Renal pelvis (tissue), 4 donors: ENCODE measurements around the gene APLF. TPM values are rescaled to one million over a fixed set of nuclear protein-coding genes. Genes with fewer than 3 reads are reported as not detected.
"Not testable (repeated sequence)": the region's sequence is repeated elsewhere in the genome, so short reads cannot be mapped to it uniquely, and the experiment has no call there.

Experiments used
- DNase-seq: peaks from one replicate; pipeline ENCODE4 v3.0.0-alpha.2; 2013
- polyA plus RNA-seq, 3 donors: library from polyadenylated mRNA; unstranded; fragments of 120-200 nt; gene quantifications; one replicate each; pipeline ENCODE4 v1.2.1, GENCODE V29; 2013; ENCODE audit not compliant: insufficient read length in 3 of 3

Gene APLF
- polyA plus RNA-seq, 3 donors: 3.7 to 4.2 (median 3.8) TPM

DNA sequence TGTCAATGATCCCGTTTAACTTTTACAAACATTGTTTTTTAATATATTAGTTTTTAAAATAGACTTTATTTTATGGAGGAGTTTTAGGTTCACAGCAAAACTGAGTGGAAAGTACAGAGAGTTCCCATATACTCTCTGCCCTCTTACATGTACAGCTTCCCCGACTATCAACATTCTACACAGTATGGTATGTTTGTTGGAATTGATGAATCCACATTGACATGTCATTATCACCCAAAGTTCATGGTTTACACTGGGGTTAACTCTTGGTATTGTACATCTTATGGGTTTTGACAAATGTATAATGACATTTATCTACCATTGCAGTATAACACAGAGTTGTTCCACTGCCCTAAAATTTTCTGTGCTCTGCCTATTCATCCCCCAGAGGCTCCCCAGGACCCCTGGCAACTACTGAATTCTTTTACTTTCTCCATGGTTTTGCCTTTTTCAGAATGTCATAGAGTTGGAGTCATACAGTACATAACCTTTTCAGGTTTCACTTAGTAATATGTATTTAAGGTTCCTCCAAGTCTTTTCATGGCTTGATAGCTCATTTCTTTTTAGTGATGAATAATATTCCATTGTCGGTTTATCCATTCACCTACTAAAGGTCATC lies 5.5 kb downstream of the APLF start:
- DNase-seq: no peak

DNA sequence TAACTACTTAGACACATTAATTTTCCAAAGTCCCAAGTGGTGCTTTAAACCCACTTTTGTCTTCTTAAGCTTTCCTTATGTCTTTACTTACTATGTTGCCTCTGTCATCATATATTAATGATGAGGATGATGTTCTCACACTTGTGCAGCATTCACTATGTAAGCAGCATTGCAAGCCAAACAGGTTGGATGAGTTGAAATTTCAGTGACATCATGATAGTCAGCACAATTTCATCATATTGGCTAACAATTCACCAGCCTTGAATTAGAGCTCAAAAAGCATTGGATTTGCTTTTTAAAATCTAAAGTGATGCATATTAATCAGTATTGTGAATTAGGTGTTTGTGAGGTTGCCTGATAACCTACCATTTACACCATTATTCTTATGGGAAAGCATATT lies 7.7 kb downstream of the APLF start:
- DNase-seq: no peak

DNA sequence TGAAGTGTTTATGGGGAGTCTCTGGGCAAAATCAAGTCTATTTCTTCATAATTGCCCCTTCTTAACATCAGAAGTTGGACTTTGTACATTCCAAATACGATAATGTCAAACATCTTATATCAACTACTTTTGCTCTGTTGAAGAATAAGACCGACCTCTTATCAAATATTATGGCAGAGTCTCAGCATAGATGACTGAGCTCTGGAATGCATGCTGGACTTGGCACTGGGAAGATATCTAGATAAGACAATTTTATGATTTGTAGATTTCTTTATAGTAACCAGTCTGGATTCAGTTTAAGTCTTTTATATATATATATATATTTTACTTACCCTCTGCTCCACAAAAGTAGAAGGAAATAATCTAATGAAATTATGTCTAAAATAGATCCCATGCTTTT lies 8.2 kb downstream of the APLF start:
- DNase-seq: no peak

DNA sequence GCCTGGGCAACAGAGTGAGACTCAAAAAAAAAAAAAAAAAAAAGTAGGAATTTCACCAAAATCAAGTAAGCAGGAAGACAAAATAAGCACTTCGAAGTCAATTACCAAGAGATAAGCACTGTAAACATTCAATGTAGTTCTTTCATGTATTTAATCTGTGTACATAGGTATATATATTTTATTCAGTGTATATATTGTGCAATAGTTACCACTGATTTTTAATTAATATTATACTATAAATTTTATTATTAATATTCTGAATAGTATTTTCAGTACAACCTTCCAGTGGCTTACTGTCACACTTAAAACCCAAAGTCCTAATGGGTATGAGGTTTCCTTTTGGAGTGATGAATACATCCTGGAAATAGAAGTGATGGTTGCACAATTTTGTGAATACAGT lies 9.1 kb downstream of the APLF start:
- DNase-seq: no peak

DNA sequence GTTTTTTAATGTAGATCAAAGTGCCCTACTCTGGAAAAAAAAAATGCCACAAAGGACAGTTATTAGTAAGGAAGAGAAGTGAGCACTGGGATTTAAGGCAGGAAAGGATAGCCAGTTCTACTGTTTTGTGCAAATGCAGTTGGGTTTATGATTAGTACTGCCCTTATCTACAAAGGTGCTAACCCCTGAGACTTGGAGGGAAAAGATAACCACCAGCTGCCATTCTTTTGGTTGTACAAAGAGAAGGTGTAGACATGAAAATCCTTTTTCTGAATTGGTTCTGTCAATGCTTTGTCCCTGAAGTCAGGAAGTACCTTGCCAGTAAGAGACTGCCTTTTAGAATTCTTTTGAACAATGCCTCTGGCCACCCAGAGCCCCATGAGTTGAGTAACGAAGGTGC lies 11.3 kb downstream of the APLF start:
- DNase-seq: no peak

DNA sequence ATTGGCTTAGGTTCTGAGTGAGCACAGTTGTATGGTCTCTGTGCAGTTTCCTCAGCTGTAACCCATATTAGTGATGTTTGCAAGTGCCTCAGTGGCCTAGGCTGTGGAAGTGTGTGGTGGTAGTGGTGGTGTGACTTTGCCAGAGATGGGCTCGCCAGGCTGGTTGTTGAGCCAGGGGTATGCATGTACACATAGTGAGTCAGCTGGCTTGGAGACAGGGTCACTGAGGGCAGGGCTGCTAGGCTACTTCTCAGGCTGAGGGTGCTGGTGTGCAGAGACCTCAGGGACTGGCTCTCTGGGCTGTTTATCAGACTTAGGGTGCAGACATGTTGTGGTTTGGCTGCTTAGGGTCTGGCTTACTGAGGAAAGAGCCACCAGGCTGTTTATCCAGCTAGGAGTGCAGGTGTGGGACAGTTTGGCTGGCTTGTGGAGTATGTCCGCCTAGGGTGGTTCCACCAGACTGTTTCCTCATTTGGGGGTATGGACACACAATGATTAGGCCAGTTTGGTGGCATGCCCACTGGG lies 15.0 kb downstream of the APLF start:
- no peak for DNase-seq

DNA sequence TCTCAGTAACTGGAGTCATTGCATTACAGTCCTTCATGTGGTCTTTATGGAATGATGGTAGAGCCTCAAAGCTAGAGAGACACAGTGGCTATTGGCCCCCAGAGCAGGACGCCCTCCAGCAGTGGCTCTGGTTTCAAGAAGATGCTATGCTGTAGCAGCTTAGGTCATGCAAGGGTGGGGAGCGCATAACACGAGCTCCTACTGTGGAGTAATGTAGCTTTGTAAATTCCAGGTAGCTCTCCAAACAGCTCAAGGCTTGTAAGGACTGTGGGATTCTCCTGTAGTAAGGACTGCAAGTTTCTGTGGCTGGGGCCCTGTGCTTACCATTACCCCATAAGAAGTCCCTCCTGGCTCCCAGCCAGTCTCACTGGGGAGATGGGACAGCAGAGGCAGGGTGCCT lies 15.6 kb downstream of the APLF start:
- DNase-seq: no peak

DNA sequence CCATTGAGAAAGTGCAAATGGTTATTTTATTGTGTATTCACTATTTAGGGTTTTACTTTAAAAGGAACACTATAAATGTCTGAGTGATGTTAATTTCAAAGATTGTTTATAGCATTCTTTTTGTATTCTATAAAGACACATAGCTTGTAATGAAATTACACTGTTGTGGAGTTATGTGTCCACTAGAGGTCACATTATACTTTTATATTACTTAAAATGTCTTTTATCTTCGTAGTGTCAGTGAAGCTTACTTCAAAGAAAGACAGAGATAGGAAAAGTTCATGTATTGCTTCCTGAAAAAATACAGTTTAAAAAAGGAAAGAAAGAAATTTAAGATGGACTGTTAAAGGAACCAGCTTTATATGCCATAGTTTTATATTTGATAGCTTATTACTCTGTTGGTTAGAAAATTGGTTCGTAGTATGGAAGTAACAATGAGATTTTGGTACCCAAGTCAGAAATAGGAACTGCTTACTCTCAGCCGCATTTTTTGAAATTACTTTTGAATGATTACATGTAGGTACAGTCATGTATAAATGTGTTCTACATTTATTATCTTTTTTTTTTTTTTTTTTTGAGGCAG lies 20.5 kb downstream of the APLF start:
- no peak for DNase-seq

DNA sequence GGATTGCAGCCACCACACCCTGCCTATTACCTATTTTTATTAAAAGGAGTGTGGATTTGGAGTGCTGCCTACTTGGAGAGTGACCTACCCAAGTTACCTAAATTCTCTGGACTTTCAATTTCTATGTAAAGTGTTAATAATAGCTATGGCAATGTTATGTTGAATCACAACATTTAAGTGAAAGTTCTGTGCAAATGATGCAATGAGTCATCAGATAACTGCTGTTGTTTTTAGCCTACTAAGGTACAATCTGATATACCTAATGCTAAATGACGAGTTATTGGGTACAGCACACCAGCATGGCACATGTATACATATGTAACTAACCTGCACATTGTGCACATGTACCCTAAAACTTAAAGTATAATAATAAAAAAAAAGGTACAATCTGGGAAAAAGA lies 21.2 kb downstream of the APLF start:
- DNase-seq: not testable (repeated sequence)

DNA sequence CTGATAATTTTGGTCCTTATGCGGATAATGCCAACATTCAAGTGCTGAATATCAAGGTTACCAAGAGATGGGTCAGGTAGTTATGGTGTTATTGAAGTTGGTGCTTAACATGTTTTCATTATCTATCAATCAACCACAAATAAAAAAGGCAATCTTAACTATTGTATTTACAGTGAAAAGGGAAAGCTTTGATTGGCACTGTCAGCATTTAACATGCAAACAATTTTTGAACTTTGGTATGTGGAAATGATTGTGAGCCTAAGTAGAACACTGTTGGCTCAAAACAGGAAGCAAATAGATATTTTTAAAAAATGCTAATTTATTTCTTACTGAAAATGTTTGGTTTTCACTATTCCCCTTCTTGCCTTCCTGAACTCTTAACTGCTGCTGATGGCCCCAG lies 21.9 kb downstream of the APLF start:
- DNase-seq: no peak

DNA sequence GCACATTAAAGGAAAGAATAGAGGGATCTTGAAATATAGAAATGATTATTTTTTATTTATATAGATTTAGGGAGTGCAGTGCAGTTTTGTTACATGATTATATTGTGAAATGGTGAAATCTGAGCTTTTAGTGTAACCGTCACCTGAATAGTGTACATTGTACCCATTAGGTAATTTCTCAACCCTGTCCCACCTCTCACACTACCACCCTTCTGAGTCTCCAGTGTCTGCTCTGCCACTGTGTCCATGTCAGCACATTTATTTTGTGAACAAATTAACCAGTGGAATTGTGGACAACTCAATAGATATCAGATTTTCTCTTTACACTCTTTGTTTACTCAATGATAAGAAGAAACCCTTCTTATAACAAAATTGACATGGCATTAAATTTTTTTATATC lies 24.2 kb downstream of the APLF start:
- no peak for DNase-seq

DNA sequence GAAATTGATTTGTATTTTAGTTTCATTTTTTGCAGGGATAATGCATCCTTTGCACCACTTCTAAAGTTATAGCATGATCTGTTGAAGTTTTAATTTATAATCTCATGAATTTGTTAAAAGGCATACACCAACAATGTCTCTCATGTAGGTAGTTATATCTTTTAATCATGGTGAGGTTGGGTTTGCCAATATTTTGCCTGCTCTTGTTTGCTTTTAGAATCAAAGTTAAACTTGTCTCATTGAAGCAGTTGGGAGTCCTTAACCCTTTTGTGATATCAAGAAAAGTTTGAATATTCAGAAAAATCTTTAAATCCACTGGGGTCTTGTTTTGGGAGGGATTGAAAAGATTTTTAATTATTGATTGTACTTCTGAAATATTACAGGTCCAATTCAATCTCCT lies 31.7 kb downstream of the APLF start:
- DNase-seq: no peak

DNA sequence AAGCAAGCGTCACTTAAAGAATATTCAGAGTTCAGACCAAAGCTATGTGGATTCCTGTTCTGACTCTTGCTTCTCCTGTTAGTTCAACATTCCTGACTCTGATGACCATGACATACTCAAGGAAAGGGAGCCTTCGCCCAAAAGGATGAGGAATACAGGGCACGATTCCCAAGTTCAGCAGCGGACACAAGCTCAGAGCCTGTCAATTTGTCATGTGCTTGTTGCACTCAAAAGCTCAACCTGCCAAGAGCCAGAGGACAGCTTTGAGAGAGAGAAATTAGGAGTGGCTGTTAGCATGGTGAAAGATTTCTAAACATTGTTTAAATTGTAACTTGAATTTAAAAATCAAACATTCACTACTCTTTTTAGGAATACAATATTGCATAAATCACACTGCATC lies 33.3 kb downstream of the APLF start:
- DNase-seq: no peak

DNA sequence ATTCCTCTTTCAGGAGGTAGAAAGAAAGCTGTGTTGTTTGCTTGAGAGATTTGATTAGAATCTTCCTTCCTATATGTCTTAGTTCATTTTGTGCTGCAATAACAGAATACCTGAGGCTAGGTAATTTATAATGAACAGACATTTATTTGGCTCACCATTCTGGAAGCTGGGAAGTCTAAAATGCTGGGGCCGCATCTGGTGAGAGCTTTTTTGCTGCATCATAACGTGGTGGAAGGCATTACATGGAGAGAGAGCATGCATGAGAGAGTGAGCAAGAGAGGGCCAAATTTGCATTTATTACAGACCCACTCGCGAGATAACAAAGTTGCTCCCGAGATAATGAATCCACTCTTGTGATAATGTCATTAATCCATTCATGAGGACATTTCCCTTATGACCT lies 34.4 kb downstream of the APLF start:
- no peak for DNase-seq

DNA sequence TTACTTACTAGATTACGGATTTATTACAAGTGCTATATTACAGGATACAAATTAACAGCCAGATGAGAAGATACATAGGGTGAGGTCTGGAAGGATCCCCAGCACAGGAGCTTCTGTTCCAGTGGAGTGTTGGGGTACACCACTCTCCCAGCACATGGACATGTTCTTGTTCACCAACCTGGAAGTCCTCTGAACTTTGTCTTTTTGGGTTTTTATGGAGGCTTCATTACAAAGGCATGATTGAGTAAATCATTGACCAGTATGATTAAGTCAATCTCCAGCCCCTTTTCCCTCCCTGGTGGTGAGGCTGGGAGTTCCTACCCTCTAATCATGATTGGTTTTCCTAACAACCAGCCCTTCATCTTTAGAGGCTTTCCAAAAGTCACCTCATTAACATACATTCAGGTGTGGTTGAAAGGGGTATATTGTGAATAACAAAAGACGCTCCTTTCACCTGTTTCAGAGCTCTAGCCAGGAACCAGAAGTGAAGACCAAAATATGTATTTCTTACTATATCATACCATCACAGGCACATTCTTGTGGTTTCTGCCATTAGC lies 38.3 kb downstream of the APLF start:
- no peak for DNase-seq

DNA sequence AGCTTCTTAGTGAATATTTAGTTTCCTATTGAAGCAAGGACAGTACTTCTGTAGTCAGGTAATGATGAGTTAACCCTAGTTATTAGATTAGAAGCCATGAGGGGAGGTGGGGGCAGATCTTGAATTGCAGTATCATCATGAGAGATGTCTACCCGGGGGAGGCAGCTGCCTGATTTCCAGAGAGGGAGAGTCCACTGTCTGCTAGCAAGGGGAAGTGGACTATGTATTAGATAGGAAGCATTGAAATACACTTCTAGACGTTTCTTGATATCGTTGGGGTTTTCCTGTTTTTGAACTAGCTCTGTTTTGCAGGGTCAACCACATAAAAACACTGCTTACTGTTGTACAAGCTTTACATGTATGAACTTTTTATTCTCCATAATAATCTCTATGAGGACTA lies 38.8 kb downstream of the APLF start:
- no peak for DNase-seq

DNA sequence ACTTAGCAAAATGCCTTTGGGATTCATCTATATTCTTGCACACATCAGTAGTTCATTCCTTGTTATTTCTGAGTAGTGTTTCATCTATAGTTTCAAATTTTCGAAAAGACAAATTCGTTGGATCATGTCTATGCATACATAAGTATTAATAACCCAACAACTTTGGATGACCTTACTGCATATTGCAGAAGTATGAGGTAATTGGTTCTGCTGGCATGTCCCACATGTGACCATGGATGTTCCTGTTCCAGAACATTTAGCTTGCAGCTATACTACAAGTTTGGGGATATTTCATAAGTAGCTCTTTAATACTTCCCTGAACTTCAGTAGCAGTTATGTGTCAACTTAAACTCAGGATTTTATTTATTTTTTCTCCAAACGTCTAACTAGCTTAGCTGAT lies 44.9 kb downstream of the APLF start:
- no peak for DNase-seq

DNA sequence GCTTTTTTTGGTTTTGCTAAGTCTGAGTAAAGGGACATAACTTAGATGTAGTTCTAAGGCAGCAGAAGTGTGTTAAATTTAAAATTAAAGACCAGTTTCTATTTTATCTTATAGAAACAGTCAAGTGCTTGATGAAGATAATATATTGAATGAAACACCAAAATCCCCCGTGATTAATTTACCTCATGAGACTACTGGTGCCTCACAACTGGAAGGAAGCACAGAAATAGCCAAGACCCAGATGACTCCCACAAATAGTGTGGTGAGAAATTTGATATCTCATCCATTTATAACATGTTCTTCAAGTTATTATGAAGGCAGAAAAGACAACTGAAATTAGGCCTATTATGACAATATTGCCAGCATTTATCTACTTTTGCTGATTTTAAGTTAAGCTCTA lies 45.6 kb downstream of the APLF start:
- no peak for DNase-seq

DNA sequence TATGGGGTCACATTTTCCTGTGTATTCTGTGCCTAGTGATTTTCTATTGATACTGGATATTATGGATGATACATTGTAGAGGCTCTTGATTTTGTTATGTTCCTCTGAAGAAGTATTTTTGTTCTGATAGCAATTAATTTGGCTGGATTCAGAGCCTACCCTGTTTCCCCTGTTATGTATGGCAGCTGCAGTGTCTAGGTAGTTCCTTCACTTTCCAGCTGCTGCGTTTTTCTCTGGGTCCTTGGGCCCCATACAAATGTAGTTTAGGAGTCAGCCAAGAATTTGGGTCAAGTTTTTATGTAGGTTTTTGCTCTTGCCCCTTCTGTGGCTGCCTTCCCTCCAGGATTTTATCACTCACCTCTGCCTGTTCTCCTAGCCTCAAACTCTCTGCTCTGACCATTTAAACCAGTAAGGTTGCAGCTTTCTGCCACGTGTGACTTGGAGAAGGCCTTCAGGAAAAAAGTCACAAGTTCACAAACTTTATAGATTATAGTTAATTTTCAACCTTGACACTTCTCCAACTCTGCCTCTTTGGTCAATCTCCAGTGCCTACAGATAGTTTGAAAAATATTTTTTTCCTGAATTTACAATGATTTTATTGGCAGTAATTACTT lies 47.0 kb downstream of the APLF start:
- no peak for DNase-seq

DNA sequence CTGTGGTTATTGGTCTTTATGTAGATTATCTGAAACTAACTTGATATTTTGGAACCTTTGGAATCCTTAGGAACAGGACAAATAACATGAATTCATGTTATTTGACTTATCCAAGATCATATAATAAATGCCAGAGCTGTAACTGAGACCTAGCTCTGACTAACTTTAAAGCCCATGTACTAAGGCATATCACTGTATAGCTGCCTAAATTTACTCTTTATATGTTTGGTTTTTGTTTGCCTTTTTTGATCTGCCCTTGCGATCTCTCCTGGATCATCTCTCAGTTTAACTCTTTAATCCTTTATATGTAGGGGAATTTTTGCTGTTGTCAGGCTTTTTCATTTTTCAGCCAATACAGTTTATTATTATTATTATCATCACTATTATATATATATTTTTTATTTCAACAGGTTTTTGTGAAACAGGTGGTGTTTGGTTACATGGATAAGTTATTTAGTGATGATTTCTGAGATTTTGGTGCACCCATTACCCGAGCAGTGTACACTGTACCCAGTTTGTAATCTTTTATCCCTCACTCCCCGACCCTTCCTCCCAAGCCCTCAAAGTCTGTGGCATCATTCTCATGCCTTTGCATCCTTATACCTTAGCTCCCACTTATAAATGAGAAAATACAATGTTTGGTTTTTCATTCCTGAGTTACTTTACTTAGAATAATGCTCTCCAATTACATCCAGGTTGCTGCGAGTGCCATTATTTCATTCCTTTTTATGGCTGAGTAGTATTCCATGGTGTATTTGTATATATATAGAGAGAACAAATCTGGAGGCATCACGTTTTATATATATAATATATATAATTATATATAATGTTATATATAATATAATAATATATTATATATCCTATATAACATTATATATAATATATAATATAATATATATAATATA lies 48.9 kb downstream of the APLF start:
- DNase-seq: no peak

DNA sequence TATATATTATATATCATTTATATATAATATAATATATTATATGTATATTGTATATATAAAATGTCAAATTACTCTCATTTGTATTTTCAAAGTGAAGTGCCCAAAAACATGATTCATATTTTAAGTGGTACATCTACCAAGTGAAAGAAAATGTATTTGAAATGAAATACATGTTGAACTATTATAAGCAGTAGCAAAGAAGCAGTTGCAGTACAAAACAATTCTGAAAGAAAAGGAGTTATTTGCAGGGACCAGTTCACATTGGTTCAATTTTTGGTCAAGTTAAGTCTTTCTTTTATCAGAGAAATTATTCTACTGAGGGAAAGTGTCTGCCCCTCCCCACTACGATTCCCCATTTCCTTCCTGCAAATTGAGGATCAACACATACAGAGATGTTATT lies 51.9 kb downstream of the APLF start:
- DNase-seq: no peak

DNA sequence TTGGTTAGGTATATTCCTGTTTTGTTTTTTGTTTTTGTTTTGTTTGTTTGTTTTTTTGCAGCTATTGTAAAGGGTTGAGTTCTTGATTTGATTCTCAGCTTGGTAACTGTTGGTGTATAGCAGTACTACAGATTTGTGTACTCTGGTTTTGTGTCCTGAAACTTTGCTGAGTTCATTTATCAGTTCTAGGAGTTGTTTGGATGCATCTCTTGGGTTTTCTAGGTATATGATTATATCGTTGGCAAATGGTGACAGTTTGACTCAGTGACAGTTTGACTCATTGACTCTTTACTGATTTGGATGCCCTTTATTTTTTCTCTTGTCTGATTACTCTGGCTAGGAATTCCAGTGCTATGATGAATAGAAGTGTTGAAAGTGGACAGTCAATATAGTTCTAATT lies 53.7 kb downstream of the APLF start:
- DNase-seq: no peak
